Osteoblast (primary cell): ENCODE results near the gene FNDC3B. TPM values are rescaled to one million over a fixed set of nuclear protein-coding genes. Genes with fewer than 3 reads are reported as not detected.

Experiments used
- DNase-seq: peaks from one replicate; pipeline ENCODE4 v3.0.0; 2011; ENCODE audit warnings: low spot score, mixed read lengths; ENCODE audit not compliant: insufficient read length; ENCODE audit errors: missing footprints
- H2AFZ ChIP-seq: 2 replicates; pipeline ENCODE4 v1.6.0; 2011; ENCODE audit warnings: mild to moderate bottlenecking, low read length
- H3K27ac ChIP-seq: 2 replicates; pipeline ENCODE4 v1.5.1; 2011; ENCODE audit warnings: mild to moderate bottlenecking, low read depth, low read length, moderate library complexity
- H3K27me3 ChIP-seq: 2 replicates; pipeline ENCODE4 v1.6.0; 2012; ENCODE audit warnings: mild to moderate bottlenecking, control low read depth, inconsistent platforms, low read length, moderate library complexity; ENCODE audit not compliant: insufficient read depth
- H3K36me3 ChIP-seq: 2 replicates; pipeline ENCODE4 v1.5.1; 2011; ENCODE audit warnings: mild to moderate bottlenecking, low read length, control low read depth, moderate library complexity; ENCODE audit not compliant: insufficient read depth
- H3K4me1 ChIP-seq: 2 replicates; pipeline ENCODE4 v1.5.1; 2011; ENCODE audit warnings: mild to moderate bottlenecking, low read length, control low read depth, moderate library complexity; ENCODE audit not compliant: insufficient read depth
- H3K4me2 ChIP-seq: 2 replicates; pipeline ENCODE4 v1.6.0; 2011; ENCODE audit warnings: mild to moderate bottlenecking, low read length; ENCODE audit not compliant: insufficient read depth
- H3K4me3 ChIP-seq: fragments of 200-600 bp; sonication (generic); 3 replicates; pipeline ENCODE4 v1.5.1; 2012; ENCODE audit warnings: mild to moderate bottlenecking, low read length, inconsistent platforms; ENCODE audit not compliant: insufficient read depth
- H3K79me2 ChIP-seq: 2 replicates; pipeline ENCODE4 v1.6.0; 2012; ENCODE audit warnings: mild to moderate bottlenecking, low read length, control low read depth, inconsistent platforms; ENCODE audit not compliant: insufficient read depth
- H3K9me3 ChIP-seq: 2 replicates; pipeline ENCODE4 v1.5.1; 2011; ENCODE audit warnings: low read depth, low read length, control low read depth
- H4K20me1 ChIP-seq: 2 replicates; pipeline ENCODE4 v1.6.0; 2012; ENCODE audit warnings: mild to moderate bottlenecking, low read length, control low read depth; ENCODE audit not compliant: insufficient read depth
- total RNA-seq: library from RNA; depleted of rRNA; stranded (reverse); fragments of >200 nt; gene quantifications from 2 replicates; pipeline ENCODE4 v1.2.3, GENCODE V29; 2012
- TF ChIP-seq, protein P1 (sequence below): IDR thresholded peaks from 2 replicates; pipeline ENCODE4 v1.5.1; 2011; ENCODE audit warnings: mild to moderate bottlenecking, low read depth, low read length, moderate library complexity; ENCODE audit errors: extremely low read depth

Gene FNDC3B
- total RNA-seq, 1 donor = 179 TPM

DNA sequence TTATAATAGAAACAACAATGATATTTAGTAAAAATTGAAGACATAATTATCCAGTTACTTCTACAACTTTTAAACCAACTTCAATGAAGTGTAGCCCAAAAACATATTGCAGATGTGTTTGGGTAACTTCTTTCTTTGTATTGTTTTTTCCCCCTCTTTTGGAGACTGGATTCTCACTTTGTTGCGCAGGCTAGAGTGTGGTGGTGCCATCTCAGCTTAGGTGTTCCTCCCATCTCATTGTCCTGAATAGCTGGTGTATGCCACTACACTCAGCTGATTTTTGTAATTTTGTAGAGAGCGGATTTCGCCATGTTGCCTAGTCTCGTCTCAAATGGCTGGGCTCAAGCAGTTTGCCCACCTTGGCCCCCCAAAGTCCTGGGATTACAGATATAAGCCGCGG lies 148.1 kb downstream of the FNDC3B start:
- Histone ChIP-seq H3K27ac (no peak overlapping the region), H3K4me1 (peaks cover 11% of the 10 kb centered on the region), H3K9me3 (no peaks in the 10 kb centered on the region), H2AFZ (no peak overlapping the region), H3K4me3 (no peak overlapping the region), H3K79me2 (peaks cover 88% of the 10 kb centered on the region), H3K36me3 (peaks cover 15% of the 10 kb centered on the region), H4K20me1 (peaks cover 60% of the 10 kb centered on the region), H3K4me2 (no peak overlapping the region), H3K27me3 (no peaks in the 10 kb centered on the region)
- DNase-seq = no peak
- TF ChIP-seq, protein P1, sequence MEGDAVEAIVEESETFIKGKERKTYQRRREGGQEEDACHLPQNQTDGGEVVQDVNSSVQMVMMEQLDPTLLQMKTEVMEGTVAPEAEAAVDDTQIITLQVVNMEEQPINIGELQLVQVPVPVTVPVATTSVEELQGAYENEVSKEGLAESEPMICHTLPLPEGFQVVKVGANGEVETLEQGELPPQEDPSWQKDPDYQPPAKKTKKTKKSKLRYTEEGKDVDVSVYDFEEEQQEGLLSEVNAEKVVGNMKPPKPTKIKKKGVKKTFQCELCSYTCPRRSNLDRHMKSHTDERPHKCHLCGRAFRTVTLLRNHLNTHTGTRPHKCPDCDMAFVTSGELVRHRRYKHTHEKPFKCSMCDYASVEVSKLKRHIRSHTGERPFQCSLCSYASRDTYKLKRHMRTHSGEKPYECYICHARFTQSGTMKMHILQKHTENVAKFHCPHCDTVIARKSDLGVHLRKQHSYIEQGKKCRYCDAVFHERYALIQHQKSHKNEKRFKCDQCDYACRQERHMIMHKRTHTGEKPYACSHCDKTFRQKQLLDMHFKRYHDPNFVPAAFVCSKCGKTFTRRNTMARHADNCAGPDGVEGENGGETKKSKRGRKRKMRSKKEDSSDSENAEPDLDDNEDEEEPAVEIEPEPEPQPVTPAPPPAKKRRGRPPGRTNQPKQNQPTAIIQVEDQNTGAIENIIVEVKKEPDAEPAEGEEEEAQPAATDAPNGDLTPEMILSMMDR = no peak

DNA sequence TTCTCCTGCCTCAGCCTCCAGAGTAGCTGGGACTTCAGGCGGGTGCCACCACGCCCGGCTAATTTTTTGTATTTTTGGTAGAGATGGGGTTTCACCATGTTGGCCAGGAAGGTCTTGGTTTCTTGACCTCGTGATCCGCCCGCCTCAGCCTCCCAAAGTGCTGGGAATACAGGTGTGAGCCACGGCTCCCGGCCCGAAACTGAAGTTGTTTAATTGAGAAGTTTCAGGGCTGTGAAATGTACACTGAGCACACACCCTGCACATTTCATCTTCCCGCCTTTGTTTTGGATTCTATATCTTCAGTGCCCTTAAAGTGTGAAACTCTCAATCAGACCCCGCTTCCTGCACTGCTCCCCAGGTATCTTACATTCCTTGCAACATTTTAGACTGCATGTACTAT lies 149.1 kb downstream of the FNDC3B start:
- no peaks in the 10 kb centered on the region for H3K27me3 ChIP-seq
- peaks cover 12% of the 10 kb centered on the region for H3K4me1 ChIP-seq
- H3K4me2 ChIP-seq = no peak overlapping the region
- H3K9me3 ChIP-seq = no peaks in the 10 kb centered on the region
- H4K20me1 ChIP-seq = peaks cover 54% of the 10 kb centered on the region
- no peak overlapping the region for H2AFZ ChIP-seq
- DNase-seq = no peak
- no peak overlapping the region for H3K27ac ChIP-seq
- no peak overlapping the region for H3K4me3 ChIP-seq
- H3K36me3 ChIP-seq = peaks cover 15% of the 10 kb centered on the region
- peaks cover 86% of the 10 kb centered on the region for H3K79me2 ChIP-seq
- TF ChIP-seq, protein P1 = no peak

DNA sequence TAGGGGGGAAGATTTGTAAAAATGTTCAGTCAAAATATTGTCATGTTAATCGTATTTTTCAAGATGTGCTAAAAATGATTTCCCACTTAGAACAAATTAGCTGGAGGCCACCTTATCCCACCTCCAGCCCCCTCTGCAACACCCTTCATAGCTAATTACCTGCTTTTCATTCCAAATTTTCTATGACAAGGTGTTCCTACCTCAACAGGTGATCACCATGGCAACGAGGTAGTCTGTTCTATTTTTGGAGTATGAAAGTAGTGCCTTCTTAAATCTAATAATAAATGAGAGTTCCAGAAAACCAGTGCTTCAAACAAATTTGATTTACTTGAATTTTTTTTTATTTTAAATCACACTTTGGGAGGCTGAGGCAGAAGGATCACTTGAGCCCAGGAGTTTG lies 149.8 kb downstream of the FNDC3B start:
- Histone ChIP-seq H3K4me2 (no peak overlapping the region), H3K4me1 (peaks cover 14% of the 10 kb centered on the region), H3K27ac (peak overlapping the region; percentile 52), H4K20me1 (peaks cover 50% of the 10 kb centered on the region), H2AFZ (no peak overlapping the region), H3K79me2 (peaks cover 85% of the 10 kb centered on the region), H3K27me3 (no peaks in the 10 kb centered on the region), H3K36me3 (peaks cover 15% of the 10 kb centered on the region), H3K9me3 (no peaks in the 10 kb centered on the region), H3K4me3 (no peak overlapping the region)
- TF ChIP-seq, protein P1 = no peak
- no peak for DNase-seq

DNA sequence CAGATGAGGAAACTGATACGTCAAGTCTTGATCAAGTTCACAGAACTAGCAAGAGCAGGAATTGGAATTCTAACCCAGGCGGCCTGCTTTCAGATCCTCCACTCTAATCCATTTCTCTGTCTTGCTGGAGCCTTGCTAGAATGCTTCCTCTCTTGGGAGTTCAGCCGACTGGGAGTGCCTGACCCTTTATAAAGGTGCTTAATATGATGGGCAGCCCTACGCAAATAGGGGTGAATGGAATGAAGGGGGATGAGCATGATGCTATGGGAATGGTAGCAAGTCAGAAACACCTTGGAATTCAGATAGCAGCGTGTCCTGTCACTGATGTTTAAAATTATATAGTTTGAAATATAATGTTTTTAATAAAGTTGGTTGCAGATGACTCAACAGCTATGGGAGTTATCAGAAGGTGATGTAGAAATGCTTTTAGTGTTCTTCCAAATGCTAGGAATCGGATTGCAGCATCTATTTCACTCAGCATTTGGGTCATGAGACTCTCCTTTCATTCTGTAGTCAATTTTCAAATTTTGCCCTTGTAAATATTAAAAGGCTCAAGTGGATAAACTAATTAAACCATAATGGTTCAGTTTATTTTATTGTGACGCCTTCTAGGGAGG lies 150.7 kb downstream of the FNDC3B start:
- TF ChIP-seq, protein P1 = no peak
- Histone ChIP-seq H3K27me3 (no peaks in the 10 kb centered on the region), H3K4me3 (no peak overlapping the region), H3K79me2 (peaks cover 85% of the 10 kb centered on the region), H3K27ac (peak overlapping the region; percentile 52), H3K9me3 (no peaks in the 10 kb centered on the region), H2AFZ (no peak overlapping the region), H3K4me1 (peaks cover 22% of the 10 kb centered on the region), H3K36me3 (peaks cover 15% of the 10 kb centered on the region), H4K20me1 (peaks cover 49% of the 10 kb centered on the region), H3K4me2 (no peak overlapping the region)
- no peak for DNase-seq
